Measurements from ENCODE around the gene PTAFR.
A peak's percentile ranks its signal among the peaks of the same experiment; 100 is the strongest.

PTAFR gene

GRCh38 chr1:28160782-28161266 is 15.7 kb downstream of the PTAFR start:
- TF ChIP-seq CTCF (IDR thresholded peaks at IDR 0.05; ENCODE audit: low read depth, low read length), result no peak
- DNase-seq, result no peak
- Histone ChIP-seq H3K4me1 (no peaks in the 10 kb centered on the region), H3K36me3 (no peaks in the 10 kb centered on the region), H3K27me3 (no peaks in the 10 kb centered on the region), H3K9me3 (no peaks in the 10 kb centered on the region), H3K4me3 (ENCODE audit: low read depth, low read length) (no peak overlapping the region)

GRCh38 chr1:28159680-28160079 is 16.8 kb downstream of the PTAFR start:
- Histone ChIP-seq H3K36me3 (no peaks in the 10 kb centered on the region), H3K27me3 (no peaks in the 10 kb centered on the region), H3K4me3 (ENCODE audit: low read depth, low read length) (no peak overlapping the region), H3K4me1 (no peaks in the 10 kb centered on the region), H3K9me3 (no peaks in the 10 kb centered on the region)
- no peak for DNase-seq
- no peak for TF ChIP-seq CTCF (IDR thresholded peaks at IDR 0.05; ENCODE audit: low read depth, low read length)

- no peak for DNase-seq
- H3K36me3 ChIP-seq, result no peaks in the 10 kb centered on the region
- H3K27me3 ChIP-seq, result no peaks in the 10 kb centered on the region
- TF ChIP-seq CTCF (IDR thresholded peaks at IDR 0.05; ENCODE audit: low read depth, low read length), result no peak
- H3K9me3 ChIP-seq, result no peaks in the 10 kb centered on the region
- no peaks in the 10 kb centered on the region for H3K4me1 ChIP-seq
- no peak overlapping the region for H3K4me3 ChIP-seq (ENCODE audit: low read depth, low read length)
Measured at GRCh38 chr1:28159243-28159642, 17.2 kb downstream of the PTAFR start.

GRCh38 chr1:28157894-28158293 is 18.6 kb downstream of the PTAFR start:
- peak; percentile 33 for DNase-seq
- H3K4me3 ChIP-seq (ENCODE audit: low read depth, low read length), result no peak overlapping the region
- no peaks in the 10 kb centered on the region for H3K4me1 ChIP-seq
- H3K9me3 ChIP-seq, result no peaks in the 10 kb centered on the region
- H3K36me3 ChIP-seq, result no peaks in the 10 kb centered on the region
- no peak for TF ChIP-seq CTCF (IDR thresholded peaks at IDR 0.05; ENCODE audit: low read depth, low read length)
- H3K27me3 ChIP-seq, result no peaks in the 10 kb centered on the region

GRCh38 chr1:28156821-28157220 is 19.7 kb downstream of the PTAFR start:
- no peaks in the 10 kb centered on the region for H3K36me3 ChIP-seq
- no peak for TF ChIP-seq CTCF (IDR thresholded peaks at IDR 0.05; ENCODE audit: low read depth, low read length)
- no peak overlapping the region for H3K4me3 ChIP-seq (ENCODE audit: low read depth, low read length)
- no peaks in the 10 kb centered on the region for H3K27me3 ChIP-seq
- no peaks in the 10 kb centered on the region for H3K9me3 ChIP-seq
- no peak for DNase-seq
- H3K4me1 ChIP-seq, result no peaks in the 10 kb centered on the region

GRCh38 chr1:28155628-28156027 is 20.9 kb downstream of the PTAFR start:
- H3K4me1 ChIP-seq, result no peaks in the 10 kb centered on the region
- TF ChIP-seq CTCF (IDR thresholded peaks at IDR 0.05; ENCODE audit: low read depth, low read length), result no peak
- H3K9me3 ChIP-seq, result no peaks in the 10 kb centered on the region
- H3K27me3 ChIP-seq, result no peaks in the 10 kb centered on the region
- no peak for DNase-seq
- no peak overlapping the region for H3K4me3 ChIP-seq (ENCODE audit: low read depth, low read length)
- no peaks in the 10 kb centered on the region for H3K36me3 ChIP-seq
